ENCODE data around the gene ACOX1.

GRCh38 chr17:75902406-75902805 lies 76.6 kb downstream of the ACOX1 start:
- TF ChIP-seq CTCF (conservative IDR thresholded peaks at IDR 0.05; ENCODE audit: low read length), result no peak
- no peak for TF ChIP-seq EZH2phosphoT487 (IDR thresholded peaks at IDR 0.05; ENCODE audit: borderline replicate concordance)
